HAP-1 (cell line): Measurements from ENCODE around the gene SEMA6A.

Experiments used
- DNase-seq, 2 experiments: peaks; one replicate each; pipeline ENCODE4 v3.0.0-alpha.2; 2016 to 2020; ENCODE audit warnings: low spot score in 2 of 2
- H3K27me3 ChIP-seq: fragments of 250-450 bp; sonication (Bioruptor Pico); 2 replicates; pipeline ENCODE4 v1.5.1; 2020; ENCODE audit warnings: low read depth, mild to moderate bottlenecking, moderate library complexity
- H3K36me3 ChIP-seq: fragments of 250-450 bp; sonication (Bioruptor Pico); replicated peaks from 2 replicates; pipeline ENCODE4 v1.5.1; 2020; ENCODE audit warnings: mild to moderate bottlenecking
- H3K4me1 ChIP-seq: fragments of 250-450 bp; sonication (Bioruptor Pico); 2 replicates; pipeline ENCODE4 v1.5.1; 2020; ENCODE audit warnings: mild to moderate bottlenecking
- H3K4me3 ChIP-seq: fragments of 250-450 bp; sonication (Bioruptor Pico); 2 replicates; pipeline ENCODE4 v1.5.1; 2020; ENCODE audit warnings: mild to moderate bottlenecking, moderate library complexity
- H3K9me3 ChIP-seq: fragments of 250-450 bp; sonication (Bioruptor Pico); 2 replicates; pipeline ENCODE4 v1.5.1; 2020; ENCODE audit warnings: mild to moderate bottlenecking, moderate library complexity
- in situ Hi-C: fragments of 300-500 bp; cut with MboI; formaldehyde crosslinking; loops from 3 replicates; pipeline ENCODE4 v1.14.3; 2020; ENCODE audit warnings: low sequenced_read_pairs, inconsistent platforms, mixed read lengths

SEMA6A gene

DNA sequence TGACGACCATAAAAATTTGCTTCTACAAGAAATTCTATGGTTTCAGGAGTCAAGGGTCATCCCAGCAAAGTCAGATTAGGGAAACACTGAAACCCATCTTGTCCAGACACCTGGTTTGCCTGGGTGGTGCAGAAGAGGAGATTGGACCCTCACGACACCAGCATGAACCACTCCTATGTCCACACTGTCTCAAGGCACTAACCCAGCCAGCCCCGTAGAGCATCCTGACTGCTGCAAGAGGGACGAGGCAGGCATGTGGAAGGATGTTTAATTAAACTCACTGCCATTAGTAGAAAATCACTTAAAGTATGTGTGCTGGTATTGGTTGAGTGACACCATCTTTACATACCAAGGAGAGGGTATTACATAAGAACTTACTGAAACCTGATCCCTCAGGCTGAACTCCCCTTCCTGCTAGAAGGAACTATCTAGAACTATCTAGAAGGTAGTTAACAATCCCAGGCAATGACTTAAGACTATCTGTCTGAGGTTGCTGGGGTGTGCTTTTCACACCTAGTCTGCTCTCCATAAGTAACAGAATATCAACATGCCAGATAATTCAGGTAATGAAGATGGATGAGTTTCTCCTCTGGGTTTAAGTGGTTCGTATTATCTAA, 93.6 kb downstream of the SEMA6A start:
- Histone ChIP-seq H3K9me3 (no peaks in the 10 kb centered on the region), H3K27me3 (no peaks in the 10 kb centered on the region), H3K4me1 (no peaks in the 10 kb centered on the region), H3K36me3 (peaks cover 90% of the 10 kb centered on the region), H3K4me3 (no peak overlapping the region)
- in situ Hi-C loops, result no loop called here
- no peak for DNase-seq

DNA sequence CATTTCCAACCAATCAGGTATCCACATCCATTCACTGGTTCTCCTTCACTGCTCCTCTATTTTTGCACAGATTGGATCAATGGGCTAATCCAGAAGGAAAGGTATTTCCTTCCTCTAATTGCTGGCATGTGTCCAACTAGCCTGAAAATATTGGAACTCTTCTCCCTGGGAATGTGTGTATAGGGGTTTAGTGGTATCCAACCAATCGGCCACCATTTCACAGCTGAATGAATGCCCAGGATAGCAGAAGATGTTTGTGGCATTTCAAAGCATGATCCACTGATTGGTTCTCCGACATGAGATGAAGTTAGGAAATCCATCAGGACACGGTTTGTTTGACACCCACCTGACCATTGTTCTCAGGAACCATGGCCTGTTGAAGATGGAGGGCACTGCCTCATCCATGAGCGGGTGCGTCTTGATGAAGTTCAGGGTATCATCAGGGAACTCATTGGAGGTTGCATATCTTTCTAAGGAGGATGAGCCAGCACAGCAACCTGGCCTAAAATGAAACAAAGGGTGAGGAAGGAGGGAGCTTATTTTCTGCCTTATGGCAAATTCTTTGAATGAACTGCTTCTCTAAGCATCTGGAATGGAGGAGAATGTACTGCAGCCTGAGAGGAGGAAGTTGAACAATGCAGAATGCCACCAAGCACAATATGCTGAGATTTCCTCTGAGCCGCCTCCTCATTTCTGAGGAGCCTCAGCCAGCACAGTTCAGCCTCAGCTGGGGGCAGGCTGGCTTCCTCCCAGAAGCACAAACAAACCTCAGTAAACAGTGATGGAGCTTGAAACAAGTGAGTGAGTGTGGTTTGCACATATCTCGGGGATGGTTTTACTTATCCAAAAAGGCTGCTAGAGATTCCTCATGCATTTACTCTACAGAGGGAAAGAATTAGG, 94.6 kb downstream of the SEMA6A start:
- no peak for DNase-seq
- H3K4me1 ChIP-seq, result no peaks in the 10 kb centered on the region
- H3K27me3 ChIP-seq, result no peaks in the 10 kb centered on the region
- in situ Hi-C loops, result no loop called here
- no peaks in the 10 kb centered on the region for H3K9me3 ChIP-seq
- H3K36me3 ChIP-seq, result peaks cover 91% of the 10 kb centered on the region
- no peak overlapping the region for H3K4me3 ChIP-seq

DNA sequence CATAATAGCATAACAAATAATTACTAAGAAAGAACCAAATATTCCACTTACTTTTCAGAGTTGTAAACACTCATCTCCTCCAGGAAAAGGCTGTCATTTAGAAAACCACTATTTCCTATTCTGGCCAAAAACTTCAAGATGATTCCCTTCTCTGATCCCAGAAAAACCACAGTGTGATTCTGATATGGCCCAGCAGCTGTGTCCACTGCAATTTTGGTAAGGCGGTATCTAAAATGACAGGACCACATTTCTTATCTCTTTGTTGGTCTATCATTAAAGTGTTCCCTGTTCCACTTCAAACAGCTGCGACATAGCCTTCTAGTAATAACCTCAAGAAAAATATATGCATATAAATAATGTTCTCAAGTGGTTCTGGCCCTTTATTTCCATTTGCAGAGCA, 96.1 kb downstream of the SEMA6A start:
- Histone ChIP-seq H3K9me3 (no peaks in the 10 kb centered on the region), H3K4me1 (no peaks in the 10 kb centered on the region), H3K27me3 (no peaks in the 10 kb centered on the region), H3K4me3 (no peak overlapping the region), H3K36me3 (peaks cover 91% of the 10 kb centered on the region)
- in situ Hi-C loops, result no loop called here
- no peak for DNase-seq

DNA sequence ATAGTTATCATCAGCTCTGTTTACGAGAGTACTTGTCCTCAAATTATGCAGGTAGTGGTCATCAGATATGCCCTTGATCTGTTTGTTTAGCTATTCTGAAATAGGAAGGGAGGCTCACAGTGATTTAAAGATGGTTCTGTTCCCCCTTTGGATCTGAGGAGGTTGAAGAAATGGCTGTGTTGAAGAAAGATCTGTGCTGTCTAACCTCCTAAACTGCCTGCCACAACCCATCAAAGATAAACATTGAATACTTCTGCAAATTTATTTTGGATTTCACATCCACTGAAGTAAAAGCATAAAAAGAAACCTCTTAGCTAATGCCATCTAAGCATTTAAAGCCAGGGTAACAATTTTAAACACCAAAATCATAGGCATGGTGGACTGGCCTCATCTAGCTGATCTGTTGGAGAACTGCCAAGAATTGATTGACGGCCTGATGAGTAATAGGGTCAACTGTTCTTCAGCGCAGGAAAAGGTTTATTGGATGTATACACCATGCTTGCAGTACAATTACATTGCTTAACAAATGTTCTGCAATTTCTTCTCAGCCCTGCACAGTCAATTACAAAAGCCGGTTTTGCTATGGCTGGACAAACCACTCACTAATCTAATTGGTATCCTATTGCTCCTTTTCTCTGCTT, 97.6 kb downstream of the SEMA6A start:
- Histone ChIP-seq H3K9me3 (no peaks in the 10 kb centered on the region), H3K27me3 (no peaks in the 10 kb centered on the region), H3K4me1 (no peaks in the 10 kb centered on the region), H3K4me3 (no peak overlapping the region), H3K36me3 (peaks cover 91% of the 10 kb centered on the region)
- in situ Hi-C loops, result no loop called here
- DNase-seq, result no peak

DNA sequence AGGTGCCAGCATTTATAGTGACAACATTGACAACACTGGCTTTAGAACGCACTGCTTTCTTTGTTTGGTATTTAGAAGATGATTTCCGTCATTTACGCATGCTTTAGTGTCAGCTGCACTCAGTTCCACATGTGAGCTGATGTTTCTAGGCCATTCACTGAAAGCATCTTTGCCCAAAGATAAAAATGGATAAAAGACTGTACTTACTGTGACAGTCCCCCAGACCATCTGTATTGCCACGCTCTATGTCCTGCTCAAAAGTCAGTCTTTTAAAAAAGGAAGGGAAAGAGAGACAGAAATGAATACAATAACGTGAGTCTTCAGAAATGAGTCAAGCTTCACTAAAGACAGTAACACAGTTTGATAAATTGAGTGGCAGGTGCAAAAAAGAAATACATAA, 99.3 kb downstream of the SEMA6A start:
- H3K36me3 ChIP-seq, result peaks cover 91% of the 10 kb centered on the region

DNA sequence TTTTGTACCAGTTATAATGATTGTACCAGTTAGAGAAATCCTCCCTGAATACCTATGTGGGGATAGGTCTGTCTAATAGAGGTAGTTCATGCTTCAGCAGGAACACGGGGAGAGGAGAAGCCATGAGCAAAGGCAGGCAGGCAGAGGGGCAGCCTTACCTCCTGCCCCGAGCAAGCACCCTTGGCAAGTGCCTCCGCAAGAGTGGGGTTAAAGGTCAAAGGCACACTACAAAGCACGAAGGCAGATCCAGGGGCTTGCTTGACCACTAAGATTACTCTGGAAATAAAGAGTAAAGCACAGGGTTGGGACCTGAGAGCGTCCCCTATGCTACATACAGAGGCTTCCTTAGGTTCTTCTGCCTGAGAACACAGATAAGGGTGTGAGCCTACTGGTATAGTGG, 100.9 kb downstream of the SEMA6A start:
- H3K4me3 ChIP-seq, result no peak overlapping the region
- H3K36me3 ChIP-seq, result peaks cover 88% of the 10 kb centered on the region
- no peaks in the 10 kb centered on the region for H3K27me3 ChIP-seq
- in situ Hi-C loops, result no loop called here
- no peak for DNase-seq
- no peaks in the 10 kb centered on the region for H3K4me1 ChIP-seq
- no peaks in the 10 kb centered on the region for H3K9me3 ChIP-seq

More for the DNA sequence above, 99.3 kb downstream of the SEMA6A start:
- H3K9me3 ChIP-seq, result no peaks in the 10 kb centered on the region
- in situ Hi-C loops, result no loop called here
- H3K27me3 ChIP-seq, result no peaks in the 10 kb centered on the region
- no peak for DNase-seq
- no peak overlapping the region for H3K4me3 ChIP-seq
- no peaks in the 10 kb centered on the region for H3K4me1 ChIP-seq

DNA sequence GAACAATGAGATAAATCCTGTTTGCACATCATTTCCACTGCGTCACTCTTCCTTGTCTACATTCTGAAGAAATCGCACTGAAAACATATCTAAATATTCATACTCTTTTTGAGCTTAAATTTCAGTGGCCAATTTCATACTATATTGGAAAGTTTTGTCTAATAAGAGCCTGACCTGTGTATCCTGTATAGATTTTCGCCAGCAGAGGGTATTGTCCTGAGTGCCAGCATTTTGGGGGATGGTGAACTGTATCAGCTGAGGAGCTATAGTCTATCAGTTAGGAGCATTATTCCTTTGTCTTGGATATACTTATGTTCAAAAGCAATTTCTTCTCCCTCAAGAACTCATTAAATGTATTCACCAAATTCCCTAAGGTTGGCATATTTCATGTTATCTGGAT, 102.3 kb downstream of the SEMA6A start:
- Histone ChIP-seq H3K4me3 (no peak overlapping the region), H3K9me3 (no peaks in the 10 kb centered on the region), H3K36me3 (peaks cover 84% of the 10 kb centered on the region), H3K27me3 (no peaks in the 10 kb centered on the region), H3K4me1 (no peaks in the 10 kb centered on the region)
- DNase-seq, result no peak
- in situ Hi-C loops, result no loop called here

DNA sequence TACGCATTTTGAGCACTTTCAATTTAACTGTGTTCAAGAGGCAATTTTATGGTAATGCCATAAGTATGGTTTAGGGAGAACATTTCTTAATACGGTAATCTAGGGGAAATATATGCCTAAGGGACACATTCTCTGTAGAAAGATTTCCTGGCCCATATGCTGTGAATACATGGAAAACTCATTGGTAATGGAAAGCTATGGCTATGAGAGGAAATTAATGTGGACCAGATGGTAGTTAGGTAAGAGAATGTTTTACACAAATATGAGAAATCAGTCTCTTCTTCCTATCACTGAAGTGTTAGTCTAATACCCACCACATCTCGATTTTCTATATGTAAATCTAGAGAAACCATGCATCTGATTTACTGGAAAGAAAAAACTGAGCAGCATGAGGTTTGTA, 105.0 kb downstream of the SEMA6A start:
- in situ Hi-C loops, result no loop called here
- Histone ChIP-seq H3K4me3 (no peak overlapping the region), H3K4me1 (peaks cover 10% of the 10 kb centered on the region), H3K9me3 (no peaks in the 10 kb centered on the region), H3K36me3 (peaks cover 77% of the 10 kb centered on the region), H3K27me3 (no peaks in the 10 kb centered on the region)
- DNase-seq, result no peak

DNA sequence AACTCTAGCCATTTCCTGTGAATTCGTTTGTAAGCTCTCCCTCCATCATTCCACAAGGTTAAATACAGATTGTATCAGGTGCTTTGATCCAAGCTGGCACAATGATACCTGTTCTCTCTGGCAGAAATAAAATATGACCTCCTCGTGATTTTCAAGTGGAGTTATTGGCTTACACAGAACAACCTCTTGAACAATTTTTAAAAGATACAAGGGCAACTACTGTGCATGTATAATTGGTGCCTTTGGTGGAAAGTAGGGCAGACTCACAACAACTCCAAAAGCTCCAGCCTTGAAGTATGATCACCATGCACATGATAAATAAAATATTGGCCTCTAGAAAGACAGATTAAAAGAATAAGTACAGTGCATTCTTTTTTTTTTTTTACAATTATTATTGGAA, 106.0 kb downstream of the SEMA6A start:
- in situ Hi-C loops, result no loop called here
- Histone ChIP-seq H3K27me3 (no peaks in the 10 kb centered on the region), H3K4me3 (no peak overlapping the region)

DNA sequence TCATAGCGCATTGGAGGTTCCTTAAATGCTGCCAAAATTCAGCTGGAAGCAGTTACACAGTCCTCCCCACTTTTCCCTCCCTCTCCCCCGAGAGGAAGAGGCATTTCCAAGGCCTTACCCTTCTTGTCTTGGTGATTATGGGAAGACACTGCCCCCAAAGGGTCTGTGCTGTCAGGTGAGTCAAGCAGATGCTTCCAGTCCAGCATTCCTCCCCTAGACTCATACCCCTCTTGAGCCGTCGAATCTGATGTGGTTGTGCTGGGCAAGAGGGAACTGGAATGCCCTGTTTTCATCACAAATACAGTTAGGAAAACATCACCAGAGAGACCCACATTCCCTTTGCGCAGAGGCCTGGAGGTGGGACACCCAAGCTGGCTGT, 107.2 kb downstream of the SEMA6A start:
- H3K27me3 ChIP-seq, result no peaks in the 10 kb centered on the region
- DNase-seq, result no peak
- H3K4me3 ChIP-seq, result no peak overlapping the region
- H3K4me1 ChIP-seq, result peaks cover 30% of the 10 kb centered on the region
- H3K36me3 ChIP-seq, result peaks cover 67% of the 10 kb centered on the region
- in situ Hi-C loops, result no loop called here
- no peaks in the 10 kb centered on the region for H3K9me3 ChIP-seq

More for the DNA sequence above, 106.0 kb downstream of the SEMA6A start:
- DNase-seq, result no peak
- Histone ChIP-seq H3K9me3 (no peaks in the 10 kb centered on the region), H3K4me1 (peaks cover 20% of the 10 kb centered on the region), H3K36me3 (peaks cover 74% of the 10 kb centered on the region)

DNA sequence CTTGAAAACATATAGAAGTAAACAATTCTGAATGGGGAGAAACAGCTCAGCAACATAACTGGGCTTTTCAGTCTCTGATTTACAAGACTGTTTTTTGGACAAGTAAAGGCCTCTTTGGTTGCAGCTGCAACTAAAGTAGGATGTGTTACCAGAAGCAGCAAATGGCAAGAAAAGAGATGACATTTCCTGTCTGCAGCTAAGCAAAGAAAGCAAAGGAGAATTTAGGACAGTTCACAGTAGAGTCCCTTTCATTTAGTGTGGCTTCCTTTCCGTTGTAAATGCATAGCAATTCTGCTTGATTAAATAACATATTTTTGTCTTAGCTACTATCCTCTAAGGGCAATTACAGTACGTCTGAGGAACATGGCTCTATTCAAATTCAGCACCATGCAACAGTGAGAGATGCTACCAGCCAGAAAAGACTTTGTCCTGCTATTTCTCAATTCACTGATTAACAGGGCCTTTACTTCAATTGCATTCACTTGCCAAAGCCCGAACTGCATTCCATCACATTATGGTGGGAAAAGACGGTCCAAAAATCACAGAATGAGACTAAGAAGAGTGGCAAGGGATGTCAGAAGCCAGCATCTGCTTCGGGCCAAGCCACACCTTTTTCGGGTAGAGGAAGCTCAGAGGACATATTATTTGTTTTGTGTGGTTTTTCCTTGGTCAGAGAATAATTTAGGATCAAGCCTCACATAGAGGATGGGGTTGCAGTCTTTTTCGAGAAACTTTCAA, 107.7 kb downstream of the SEMA6A start:
- H3K4me1 ChIP-seq, result peaks cover 30% of the 10 kb centered on the region
- H3K9me3 ChIP-seq, result no peaks in the 10 kb centered on the region
- H3K4me3 ChIP-seq, result no peak overlapping the region
- no peak for DNase-seq
- H3K27me3 ChIP-seq, result no peaks in the 10 kb centered on the region
- in situ Hi-C loops, result no loop called here
- H3K36me3 ChIP-seq, result peaks cover 67% of the 10 kb centered on the region

DNA sequence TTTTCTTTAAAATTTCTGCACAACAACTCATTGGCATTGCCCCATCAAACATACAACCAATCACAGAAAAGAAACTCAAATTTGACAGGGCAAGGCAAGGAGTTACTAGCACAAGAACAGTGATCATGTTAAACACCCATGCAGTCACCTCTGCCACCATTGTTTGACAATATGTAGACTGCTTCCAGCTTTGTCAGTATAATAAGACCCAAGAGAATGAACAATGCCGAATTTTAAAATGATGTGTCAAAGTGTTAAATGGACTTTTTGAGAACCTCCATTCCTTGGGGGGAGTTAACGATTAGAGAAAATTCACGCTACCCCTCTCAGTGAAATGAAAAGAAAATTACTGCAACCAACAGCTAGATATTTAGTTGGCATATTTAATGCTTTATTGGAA, 109.2 kb downstream of the SEMA6A start:
- no peak overlapping the region for H3K4me3 ChIP-seq
- in situ Hi-C loops, result no loop called here
- H3K4me1 ChIP-seq, result peaks cover 34% of the 10 kb centered on the region
- no peaks in the 10 kb centered on the region for H3K27me3 ChIP-seq
- DNase-seq, result no peak
- H3K9me3 ChIP-seq, result no peaks in the 10 kb centered on the region
- H3K36me3 ChIP-seq, result peaks cover 53% of the 10 kb centered on the region

DNA sequence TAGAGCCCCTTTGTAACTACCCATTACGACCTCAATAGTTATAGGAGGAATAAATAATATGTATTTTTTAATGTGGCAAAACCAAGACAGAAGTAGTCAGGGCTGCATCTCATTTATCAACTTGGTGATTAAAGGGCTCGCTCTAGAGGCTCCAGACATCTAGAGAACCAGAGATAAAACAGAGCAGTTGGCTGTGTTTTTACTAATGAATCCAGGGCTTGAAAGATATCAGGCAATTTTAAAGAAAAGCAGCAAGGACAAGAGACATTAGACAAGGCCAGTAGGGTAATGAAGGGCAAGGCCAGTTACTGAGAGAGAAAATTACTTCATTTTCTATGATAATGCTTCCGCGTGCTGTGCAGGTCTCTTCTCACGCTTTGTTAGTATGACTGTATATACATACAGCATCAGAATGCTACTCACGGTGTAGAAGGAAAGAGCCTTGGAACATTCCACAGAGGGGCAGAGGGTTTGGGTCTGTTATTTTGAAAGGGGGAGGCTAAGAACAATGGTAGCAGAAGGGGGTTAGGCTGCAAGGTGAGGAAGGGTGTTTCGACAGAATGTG, 110.4 kb downstream of the SEMA6A start:
- DNase-seq, result no peak
- H3K9me3 ChIP-seq, result no peaks in the 10 kb centered on the region
- peaks cover 43% of the 10 kb centered on the region for H3K36me3 ChIP-seq
- H3K4me3 ChIP-seq, result no peak overlapping the region
- in situ Hi-C loops, result no loop called here
- H3K4me1 ChIP-seq, result peaks cover 34% of the 10 kb centered on the region
- H3K27me3 ChIP-seq, result no peaks in the 10 kb centered on the region
